Upper lobe of right lung (tissue), 1 donor: Measurements from ENCODE around the gene CROCC2. TPM values are rescaled to one million over a fixed set of nuclear protein-coding genes. Genes with fewer than 3 reads are reported as not detected.

Experiments
- ATAC-seq: fragments of 200-7000 bp; cut with Tn5 transposase; one replicate; pipeline ENCODE4 v1.9.1; 2020; ENCODE audit warnings: mild to moderate bottlenecking, moderate library complexity
- DNase-seq: peaks from one replicate; pipeline ENCODE4 v3.0.0-alpha.2; 2020
- H3K27ac ChIP-seq: fragments of 200-600 bp; one replicate; pipeline ENCODE4 v1.8.0; 2022
- H3K27me3 ChIP-seq: fragments of 200-600 bp; one replicate; pipeline ENCODE4 v1.8.0; 2022; ENCODE audit warnings: mild to moderate bottlenecking
- H3K36me3 ChIP-seq: fragments of 200-600 bp; one replicate; pipeline ENCODE4 v1.8.0; 2022
- H3K4me1 ChIP-seq: fragments of 200-600 bp; one replicate; pipeline ENCODE4 v1.8.0; 2022
- H3K4me3 ChIP-seq: fragments of 200-600 bp; one replicate; pipeline ENCODE4 v1.8.0; 2022; ENCODE audit warnings: mild to moderate bottlenecking
- H3K9me3 ChIP-seq: fragments of 200-600 bp; one replicate; pipeline ENCODE4 v1.8.0; 2022
- CTCF ChIP-seq: fragments of 200-600 bp; IDR thresholded peaks from one replicate; pipeline ENCODE4 v1.8.0; 2022; ENCODE audit warnings: antibody characterized with exemption
- intact Hi-C: fragments of 100-400 bp; cut with DNase I; formaldehyde crosslinking; loops from one replicate; pipeline ENCODE4 v1.11.0; 2022
- total RNA-seq: library from RNA; stranded (reverse); fragmentation: NEBNext Ultra II Directional; extraction: Animal tissue kit (Norgen Biotek cat#: 25700); gene quantifications from one replicate; pipeline ENCODE4 v1.2.1, GENCODE V29; 2021
- donor health status: DM: no; HTN: yes; CAD: no; lungs with severe emphysema.

CROCC2 gene
- total RNA-seq, 1 donor from 2014 or later = 0.26 TPM

GRCh38 chr2:240967681-240968621 lies 61.8 kb downstream of the CROCC2 start:
- H3K27me3 ChIP-seq = no peaks in the 10 kb centered on the region
- ATAC-seq (no peak), DNase-seq (peak; percentile 61)
- no peaks in the 10 kb centered on the region for H3K9me3 ChIP-seq
- H3K4me1 ChIP-seq = peaks cover 11% of the 10 kb centered on the region
- no peak overlapping the region for H3K4me3 ChIP-seq
- H3K36me3 ChIP-seq = no peaks in the 10 kb centered on the region
- intact Hi-C loops = no loop called here
- TF ChIP-seq CTCF = no peak
- H3K27ac ChIP-seq = no peak overlapping the region

- Histone ChIP-seq H3K27me3 (no peaks in the 10 kb centered on the region), H3K9me3 (no peaks in the 10 kb centered on the region), H3K36me3 (no peaks in the 10 kb centered on the region), H3K4me1 (peaks cover 11% of the 10 kb centered on the region), H3K27ac (peak overlapping the region; percentile 24), H3K4me3 (no peak overlapping the region)
- TF ChIP-seq CTCF = no peak
- ATAC-seq (no peak), DNase-seq (peak; percentile 61)
- intact Hi-C loops = no loop called here
Measured at GRCh38 chr2:240968731-240969624, 62.8 kb downstream of the CROCC2 start.

GRCh38 chr2:240970104-240970503 lies 64.0 kb downstream of the CROCC2 start:
- no peaks in the 10 kb centered on the region for H3K36me3 ChIP-seq
- no peak for TF ChIP-seq CTCF
- DNase-seq (no peak), ATAC-seq (no peak)
- intact Hi-C loops = no loop called here
- H3K4me3 ChIP-seq = no peak overlapping the region
- H3K4me1 ChIP-seq = peaks cover 3% of the 10 kb centered on the region
- H3K27me3 ChIP-seq = no peaks in the 10 kb centered on the region
- H3K9me3 ChIP-seq = no peaks in the 10 kb centered on the region
- H3K27ac ChIP-seq = no peak overlapping the region

- H3K9me3 ChIP-seq = no peaks in the 10 kb centered on the region
- no peaks in the 10 kb centered on the region for H3K36me3 ChIP-seq
- TF ChIP-seq CTCF = no peak
- H3K27ac ChIP-seq = no peak overlapping the region
- intact Hi-C loops = no loop called here
- ATAC-seq (no peak), DNase-seq (no peak)
- H3K27me3 ChIP-seq = no peaks in the 10 kb centered on the region
- no peaks in the 10 kb centered on the region for H3K4me1 ChIP-seq
- H3K4me3 ChIP-seq = no peak overlapping the region
Measured at GRCh38 chr2:240970816-240971215, 64.7 kb downstream of the CROCC2 start.

GRCh38 chr2:240972201-240972600 lies 66.1 kb downstream of the CROCC2 start:
- H3K36me3 ChIP-seq = no peaks in the 10 kb centered on the region

More at GRCh38 chr2:240972201-240972600, 66.1 kb downstream of the CROCC2 start:
- Histone ChIP-seq H3K27me3 (no peaks in the 10 kb centered on the region), H3K9me3 (no peaks in the 10 kb centered on the region), H3K27ac (no peak overlapping the region), H3K4me1 (no peaks in the 10 kb centered on the region), H3K4me3 (no peak overlapping the region)
- intact Hi-C loops = no loop called here
- DNase-seq = no peak
- ATAC-seq = no peak
- TF ChIP-seq CTCF = no peak
